Peyer's patch (tissue), 4 donors: ENCODE results near the gene BPIFB6. TPM values are rescaled to one million over a fixed set of nuclear protein-coding genes. Genes with fewer than 3 reads are reported as not detected.

Experiments used
- DNase-seq, 3 donors: peaks; one replicate each; pipeline ENCODE4 v3.0.0-alpha.2; 2017 to 2019
- H3K27ac ChIP-seq, 4 donors: fragments of 200-600 bp; sonication (generic); one replicate each; pipeline ENCODE4 v1.5.1; 2016 to 2019
- H3K27me3 ChIP-seq, 2 donors: fragments of 200-600 bp; sonication (generic); one replicate each; pipeline ENCODE4 v1.5.1; 2019
- H3K36me3 ChIP-seq, 3 donors: fragments of 200-600 bp; sonication (generic); one replicate each; pipeline ENCODE4 v1.5.1; 2016 to 2019
- H3K4me1 ChIP-seq, 4 donors: fragments of 200-600 bp; sonication (generic); one replicate each; pipeline ENCODE4 v1.5.1; 2016 to 2019
- H3K4me3 ChIP-seq, 4 donors: fragments of 200-600 bp; sonication (generic); 1 replicate in 3 of 4; 2 replicates in 1 of 4; pipeline ENCODE4 v1.5.1; 2016 to 2019; ENCODE audit warnings: mild to moderate bottlenecking in 1 of 4
- H3K9me3 ChIP-seq, 4 donors: fragments of 200-600 bp; sonication (generic); one replicate each; pipeline ENCODE4 v1.5.1; 2016 to 2019; ENCODE audit warnings: mild to moderate bottlenecking in 1 of 4
- CTCF ChIP-seq, 6 experiments: fragments of 450-650 bp in 4 of 6; fragments of 200-600 bp in 2 of 6; sonication (generic) in 1 of 6; IDR thresholded peaks; one replicate each; pipeline ENCODE4 v1.5.1; 2017 to 2019; ENCODE audit warnings: antibody characterized with exemption in 6 of 6, mild to moderate bottlenecking in 3 of 6, moderate library complexity in 1 of 6
- POLR2A ChIP-seq, 2 donors: fragments of 450-650 bp; IDR thresholded peaks; one replicate each; pipeline ENCODE4 v1.5.1; 2017; ENCODE audit warnings: antibody characterized with exemption in 2 of 2, mild to moderate bottlenecking in 2 of 2, moderate library complexity in 2 of 2
- total RNA-seq, 4 donors: library from RNA; depleted of rRNA; stranded (reverse); fragments of >200 nt; gene quantifications; one replicate each; pipeline ENCODE4 v1.1.0, GENCODE V29; 2016

The BPIFB6 gene
- total RNA-seq, 4 donors from 2014 or later: not detected

GRCh38 chr20:33014336-33015113 is 16.9 kb upstream of the BPIFB6 start:
- Histone ChIP-seq H3K4me3 (no peak overlapping the region), H3K4me1 (no peaks in the 10 kb centered on the region), H3K9me3 (no peaks in the 10 kb centered on the region), H3K36me3 (no peaks in the 10 kb centered on the region), H3K27ac (no peak overlapping the region), H3K27me3 (no peaks in the 10 kb centered on the region)
- no peak for TF ChIP-seq POLR2A (IDR thresholded peaks at IDR 0.05)
- no peak for TF ChIP-seq CTCF (IDR thresholded peaks at IDR 0.05)
- no peak for DNase-seq

GRCh38 chr20:33015114-33015484 is 16.3 kb upstream of the BPIFB6 start:
- Histone ChIP-seq H3K9me3 (no peaks in the 10 kb centered on the region), H3K27ac (no peak overlapping the region), H3K4me1 (no peaks in the 10 kb centered on the region), H3K27me3 (no peaks in the 10 kb centered on the region), H3K4me3 (no peak overlapping the region), H3K36me3 (no peaks in the 10 kb centered on the region)
- DNase-seq: no peak
- TF ChIP-seq CTCF (IDR thresholded peaks at IDR 0.05) (no peak), POLR2A (IDR thresholded peaks at IDR 0.05) (no peak)

- TF ChIP-seq POLR2A (IDR thresholded peaks at IDR 0.05) (no peak), CTCF (IDR thresholded peaks at IDR 0.05) (no peak)
- no peak overlapping the region for H3K27ac ChIP-seq
- peak in 1 of 3 donors; percentile 31 for DNase-seq
- H3K9me3 ChIP-seq: no peaks in the 10 kb centered on the region
- H3K4me3 ChIP-seq: no peak overlapping the region
- no peaks in the 10 kb centered on the region for H3K36me3 ChIP-seq
- no peaks in the 10 kb centered on the region for H3K4me1 ChIP-seq
- no peaks in the 10 kb centered on the region for H3K27me3 ChIP-seq
These were observed 15.5 kb upstream of the BPIFB6 start for GRCh38 chr20:33015700-33016580.

DNA sequence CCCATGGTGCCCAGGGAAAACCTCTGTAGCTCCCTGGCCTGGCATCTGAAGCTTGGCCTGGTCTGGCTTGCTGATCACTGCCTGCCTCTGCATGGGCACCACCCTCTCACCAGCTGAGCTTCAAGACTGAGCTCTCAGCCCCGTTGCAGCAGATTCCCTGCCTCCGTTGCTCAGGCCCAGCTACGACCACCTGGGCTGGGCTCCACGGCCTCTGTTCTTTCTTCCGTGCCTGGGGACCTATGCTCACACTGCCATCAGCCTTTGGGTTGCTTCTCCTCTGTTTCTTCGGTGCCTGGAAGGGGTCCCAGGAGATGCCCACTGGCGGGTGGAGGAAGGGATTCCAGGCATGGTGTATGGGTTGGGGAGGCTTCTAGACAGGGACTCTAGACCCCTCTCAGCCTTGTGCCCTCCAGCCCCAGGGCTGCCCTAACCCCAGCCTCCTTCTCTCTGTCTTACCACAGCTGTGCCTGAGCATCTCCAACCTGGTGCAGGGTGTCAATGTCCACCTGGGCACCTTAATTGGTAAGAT is 14.8 kb upstream of the BPIFB6 start:
- Histone ChIP-seq H3K9me3 (no peaks in the 10 kb centered on the region), H3K4me3 (no peak overlapping the region), H3K27ac (no peak overlapping the region), H3K36me3 (no peaks in the 10 kb centered on the region), H3K4me1 (no peaks in the 10 kb centered on the region), H3K27me3 (no peaks in the 10 kb centered on the region)
- peak in 1 of 3 donors; percentile 34 for DNase-seq
- TF ChIP-seq CTCF (IDR thresholded peaks at IDR 0.05) (no peak), POLR2A (IDR thresholded peaks at IDR 0.05) (no peak)

DNA sequence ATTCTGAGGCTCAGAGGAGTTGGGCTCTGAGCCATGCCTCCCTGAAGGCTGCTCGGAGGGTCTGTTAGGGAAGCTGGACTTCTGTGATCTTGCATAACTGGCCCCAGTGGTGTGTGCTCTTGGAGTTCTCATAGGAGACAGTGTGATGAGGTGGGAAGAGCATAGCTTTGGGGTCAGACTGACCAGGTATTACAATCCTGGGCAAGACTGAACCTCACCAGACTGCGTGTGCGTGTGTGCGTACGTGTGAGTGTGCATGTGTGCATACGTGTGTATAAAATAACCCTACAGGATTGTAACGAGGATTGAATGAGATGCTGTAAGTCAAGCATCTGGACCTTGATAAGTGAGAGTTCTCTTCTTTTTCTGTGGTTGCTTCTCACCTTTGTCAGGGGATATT is 13.9 kb upstream of the BPIFB6 start:
- Histone ChIP-seq H3K4me1 (no peaks in the 10 kb centered on the region), H3K4me3 (no peak overlapping the region), H3K27ac (no peak overlapping the region), H3K36me3 (no peaks in the 10 kb centered on the region), H3K9me3 (no peaks in the 10 kb centered on the region), H3K27me3 (no peaks in the 10 kb centered on the region)
- TF ChIP-seq POLR2A (IDR thresholded peaks at IDR 0.05) (no peak), CTCF (IDR thresholded peaks at IDR 0.05) (no peak)
- DNase-seq: no peak
